22Rv1 (cell line): ENCODE measurements around the gene CA11.

Experiments used
- H3K27ac ChIP-seq: fragments of 450-650 bp; 2 replicates; pipeline ENCODE4 v1.5.1; 2017
- CTCF ChIP-seq: fragments of 450-650 bp; IDR thresholded peaks from 2 replicates; pipeline ENCODE4 v1.5.1; 2017; ENCODE audit warnings: mild to moderate bottlenecking
- ZFX ChIP-seq: fragments of 450-650 bp; IDR thresholded peaks from 2 replicates; pipeline ENCODE4 v1.6.1; 2017; ENCODE audit warnings: antibody characterized with exemption, borderline replicate concordance

CA11 gene

GRCh38 chr19:48635263-48635965, 10.6 kb downstream of the CA11 start:
- TF ChIP-seq ZFX (no peak), CTCF (no peak; the same call in 1 of the 2 replicates)
- peak overlapping the region; percentile 100 for H3K27ac ChIP-seq

- peak overlapping the region; percentile 100 for H3K27ac ChIP-seq
- TF ChIP-seq ZFX = no peak
- no peak for TF ChIP-seq CTCF
Measured at GRCh38 chr19:48634424-48635262, 11.3 kb downstream of the CA11 start.

- H3K27ac ChIP-seq = peak overlapping the region; percentile 100
Measured at GRCh38 chr19:48634036-48634342, 12.0 kb downstream of the CA11 start.

GRCh38 chr19:48633148-48634035, 12.6 kb downstream of the CA11 start:
- TF ChIP-seq ZFX (no peak), CTCF (no peak)
- peak overlapping the region; percentile 100 for H3K27ac ChIP-seq

More at GRCh38 chr19:48634036-48634342, 12.0 kb downstream of the CA11 start:
- TF ChIP-seq CTCF (no peak), ZFX (no peak)

- TF ChIP-seq CTCF = no peak
- no peak for TF ChIP-seq ZFX
Measured at GRCh38 chr19:48632692-48633147, 13.3 kb downstream of the CA11 start.

GRCh38 chr19:48632286-48632685, 13.7 kb downstream of the CA11 start:
- peak overlapping the region; percentile 100 for H3K27ac ChIP-seq

More at GRCh38 chr19:48632692-48633147, 13.3 kb downstream of the CA11 start:
- peak overlapping the region; percentile 100 for H3K27ac ChIP-seq

- TF ChIP-seq CTCF = no peak
- no peak for TF ChIP-seq ZFX
- H3K27ac ChIP-seq = peak overlapping the region; percentile 100
Measured at GRCh38 chr19:48631225-48631624, 14.8 kb downstream of the CA11 start.
